Ectodermal cell (in vitro differentiated cells): Measurements from ENCODE around the gene PCDHA4.

Source experiments
- H3K27ac ChIP-seq: 2 replicates; pipeline ENCODE4 v1.7.0; 2013; ENCODE audit warnings: mild to moderate bottlenecking, low read depth, low read length; ENCODE audit not compliant: insufficient read depth, poor library complexity, severe bottlenecking
- H3K27me3 ChIP-seq: 2 replicates; pipeline ENCODE4 v1.7.0; 2013; ENCODE audit warnings: mild to moderate bottlenecking, low read length; ENCODE audit not compliant: insufficient read depth, control insufficient read depth, poor library complexity, severe bottlenecking
- H3K36me3 ChIP-seq: one replicate; pipeline ENCODE4 v1.7.0; 2013; ENCODE audit warnings: low read length; ENCODE audit not compliant: control insufficient read depth, insufficient read depth
- H3K4me1 ChIP-seq: one replicate; pipeline ENCODE4 v1.7.0; 2013; ENCODE audit warnings: low read length; ENCODE audit not compliant: control insufficient read depth, insufficient read depth
- H3K4me3 ChIP-seq: 2 replicates; pipeline ENCODE4 v1.7.0; 2013; ENCODE audit warnings: low read depth, low read length, control low read depth; ENCODE audit not compliant: insufficient read depth
- H3K9me3 ChIP-seq: 2 replicates; pipeline ENCODE4 v1.7.0; 2013; ENCODE audit warnings: mild to moderate bottlenecking, low read length, moderate library complexity; ENCODE audit not compliant: control insufficient read depth
- WGBS, 2 experiments: methylation state at CpG; one replicate each; pipeline ENCODE4 v1.1.7; 2013; ENCODE audit warnings: missing lambda C conversion rate in 2 of 2; 5-methylcytosine and 5-hydroxymethylcytosine counted together

Gene PCDHA4

GRCh38 chr5:140862441-140863295 is 55.8 kb downstream of the PCDHA4 start:
- no peak overlapping the region for H3K27ac ChIP-seq
- no peak overlapping the region for H3K4me3 ChIP-seq
- H3K9me3 ChIP-seq = no peaks in the 10 kb centered on the region
- no peaks in the 10 kb centered on the region for H3K27me3 ChIP-seq
- H3K4me1 ChIP-seq = no peaks in the 10 kb centered on the region
- 96 to 97% methylated on average over 76 of the region's 76 CpGs for WGBS, 2 experiments
- peaks cover 3% of the 10 kb centered on the region for H3K36me3 ChIP-seq
